ENCODE measurements around the gene HES2.

- no peak for TF ChIP-seq MAZ (IDR thresholded peaks at IDR 0.05; ENCODE audit: borderline replicate concordance, low read depth, low read length)
- TF ChIP-seq POLR2A (IDR thresholded peaks at IDR 0.05; ENCODE audit: low read depth, low read length), result no peak
These were observed 11.7 kb downstream of the HES2 start for GRCh38 chr1:6408023-6408422.
